ENCODE measurements around the gene RBM24. TPM values are rescaled to one million over a fixed set of nuclear protein-coding genes. Genes with fewer than 3 reads are reported as not detected.

RBM24 gene
- 1.3 TPM in 1 of 2 replicates, not detected in the other for total RNA-seq

GRCh38 chr6:17281100-17281496, at the start of gene RBM24:
Gene RBM24 (plus strand): TSS chr6:17281361. CDS start chr6:17281582, 221 bp downstream.

Other genes starting within 250 kb of the RBM24 start
- not detected in 2 replicates for gene STMND1, start 179.3 kb upstream of the RBM24 start, total RNA-seq
- gene CAP2, start 112.2 kb downstream of the RBM24 start, total RNA-seq: 4.7 TPM in 2 replicates